AG20443 (cell line): Measurements from ENCODE around the gene ITGB4.

ENCODE experiments used
- DNase-seq: peaks from one replicate; pipeline ENCODE4 v3.0.0; 2012; ENCODE audit warnings: low spot score, mixed read lengths

Gene ITGB4

DNA sequence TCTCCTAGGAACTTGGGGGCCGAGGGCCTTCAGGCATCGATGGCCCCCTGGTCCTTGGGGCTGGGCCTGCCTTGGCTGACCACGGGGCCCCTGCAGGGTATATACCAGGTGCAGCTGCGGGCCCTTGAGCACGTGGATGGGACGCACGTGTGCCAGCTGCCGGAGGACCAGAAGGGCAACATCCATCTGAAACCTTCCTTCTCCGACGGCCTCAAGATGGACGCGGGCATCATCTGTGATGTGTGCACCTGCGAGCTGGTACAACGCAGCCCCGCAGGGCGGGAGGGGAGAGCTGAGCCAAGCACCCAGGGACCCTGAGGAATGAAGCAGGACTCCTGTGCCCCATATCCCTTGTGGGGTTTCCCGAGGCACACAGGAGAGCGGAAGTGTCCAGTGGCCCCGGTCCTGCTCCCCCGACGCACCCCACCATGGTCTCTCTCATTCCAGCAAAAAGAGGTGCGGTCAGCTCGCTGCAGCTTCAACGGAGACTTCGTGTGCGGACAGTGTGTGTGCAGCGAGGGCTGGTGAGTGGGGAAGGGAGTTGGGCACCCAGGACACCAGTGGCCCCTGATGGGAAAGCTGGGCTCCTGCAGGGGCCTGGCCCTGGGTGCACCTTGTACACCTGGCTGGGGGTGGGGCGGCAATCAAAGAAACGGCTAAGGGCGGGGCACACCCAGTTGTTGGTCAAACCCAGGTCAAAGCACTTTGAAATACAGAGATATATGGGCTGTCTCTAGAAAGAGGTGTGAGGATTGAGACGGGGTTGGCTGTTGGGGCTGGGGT lies 10.6 kb downstream of the ITGB4 start:
- no peak for DNase-seq

DNA sequence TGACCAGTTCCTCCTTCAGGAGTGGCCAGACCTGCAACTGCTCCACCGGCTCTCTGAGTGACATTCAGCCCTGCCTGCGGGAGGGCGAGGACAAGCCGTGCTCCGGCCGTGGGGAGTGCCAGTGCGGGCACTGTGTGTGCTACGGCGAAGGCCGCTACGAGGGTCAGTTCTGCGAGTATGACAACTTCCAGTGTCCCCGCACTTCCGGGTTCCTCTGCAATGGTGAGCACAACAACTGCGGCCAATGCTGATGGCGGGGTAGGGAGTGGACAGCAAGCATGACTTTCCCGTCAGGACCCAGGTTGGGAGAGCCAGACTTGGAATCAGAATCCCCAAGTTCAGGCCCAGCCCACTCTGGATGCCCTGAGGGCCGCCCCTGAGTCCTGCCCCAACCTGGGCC lies 12.2 kb downstream of the ITGB4 start:
- DNase-seq: no peak

DNA sequence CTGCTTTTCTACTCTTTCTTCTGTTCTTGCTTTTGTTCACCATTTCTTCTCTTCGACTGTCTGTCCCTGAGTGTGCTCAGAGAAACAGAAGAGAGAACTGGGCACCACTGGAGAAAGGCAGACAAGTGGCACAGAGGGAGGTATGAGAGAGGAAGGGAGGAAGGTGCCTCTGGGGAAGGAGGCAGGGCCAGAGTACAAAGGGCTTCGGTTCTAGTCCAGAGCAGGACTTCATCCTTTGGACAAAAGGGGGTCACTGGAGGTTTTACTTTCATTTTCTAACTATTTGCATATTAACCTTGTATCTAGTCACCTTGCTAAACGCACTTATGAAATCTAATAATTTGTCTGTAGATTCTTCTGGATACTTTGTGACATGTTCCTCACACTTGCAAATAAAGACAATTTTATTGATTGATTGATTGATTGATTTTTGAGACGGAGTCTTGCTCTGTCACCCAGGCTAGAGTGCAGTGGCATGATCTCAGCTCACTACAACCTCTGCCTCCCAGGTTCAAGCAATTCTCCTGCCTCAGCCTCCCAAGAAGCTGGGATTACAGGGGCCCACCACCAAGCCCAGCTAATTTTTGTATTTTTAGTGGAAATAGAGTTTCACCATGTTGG lies 13.5 kb downstream of the ITGB4 start:
- no peak for DNase-seq

DNA sequence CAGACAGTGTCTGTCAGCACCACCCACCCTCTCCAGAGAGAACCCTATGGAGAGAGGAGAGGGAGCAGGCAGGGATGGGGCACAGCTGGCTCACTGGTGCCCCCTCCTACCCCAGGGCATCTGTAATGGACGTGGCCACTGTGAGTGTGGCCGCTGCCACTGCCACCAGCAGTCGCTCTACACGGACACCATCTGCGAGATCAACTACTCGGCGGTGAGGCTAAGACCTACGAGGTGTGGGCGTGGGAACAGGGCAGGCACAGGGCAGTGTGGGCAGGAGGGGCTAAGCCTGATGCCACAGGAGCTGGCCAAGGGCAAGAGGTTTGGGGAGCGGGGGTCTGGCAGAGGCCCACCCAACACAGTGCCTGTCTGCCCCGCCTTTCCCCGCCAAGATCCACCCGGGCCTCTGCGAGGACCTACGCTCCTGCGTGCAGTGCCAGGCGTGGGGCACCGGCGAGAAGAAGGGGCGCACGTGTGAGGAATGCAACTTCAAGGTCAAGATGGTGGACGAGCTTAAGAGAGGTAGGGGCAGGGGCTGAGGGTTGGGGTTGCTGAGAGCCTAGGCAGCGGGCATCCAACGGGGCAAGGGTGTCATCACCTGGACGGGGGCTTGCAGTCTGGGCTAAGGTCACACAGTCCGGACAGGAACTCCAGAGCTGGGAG lies 15.0 kb downstream of the ITGB4 start:
- DNase-seq: no peak

DNA sequence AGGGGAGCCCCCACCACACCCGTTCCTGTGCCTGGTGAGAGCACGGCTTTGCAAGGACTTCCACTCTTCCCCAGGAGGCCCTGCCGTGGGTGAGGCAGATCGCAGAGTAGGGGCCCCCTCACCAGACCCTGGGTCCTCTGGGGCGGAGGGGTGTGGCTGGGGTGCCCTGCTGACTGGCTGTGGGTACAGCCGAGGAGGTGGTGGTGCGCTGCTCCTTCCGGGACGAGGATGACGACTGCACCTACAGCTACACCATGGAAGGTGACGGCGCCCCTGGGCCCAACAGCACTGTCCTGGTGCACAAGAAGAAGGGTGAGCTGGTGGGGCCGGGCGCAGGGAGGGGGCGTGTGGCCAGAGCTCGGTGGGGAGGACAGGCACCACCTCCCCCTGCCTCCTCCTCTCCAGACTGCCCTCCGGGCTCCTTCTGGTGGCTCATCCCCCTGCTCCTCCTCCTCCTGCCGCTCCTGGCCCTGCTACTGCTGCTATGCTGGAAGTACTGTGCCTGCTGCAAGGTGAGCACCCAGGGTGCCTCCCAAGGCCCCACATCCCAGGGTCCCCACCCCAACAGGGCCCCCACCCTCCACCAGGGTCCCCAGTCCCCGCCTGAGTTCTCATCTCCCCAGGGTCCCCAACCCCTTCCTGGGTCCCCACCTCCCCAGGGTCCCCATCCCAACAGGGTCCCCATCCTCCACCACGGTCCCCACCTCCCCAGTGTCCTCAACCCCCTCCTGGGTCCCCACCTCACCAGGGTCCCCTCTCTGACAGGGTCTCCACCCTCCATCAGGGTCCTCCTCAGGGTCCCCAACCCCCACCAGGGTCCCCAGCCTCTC lies 16.1 kb downstream of the ITGB4 start:
- no peak for DNase-seq

DNA sequence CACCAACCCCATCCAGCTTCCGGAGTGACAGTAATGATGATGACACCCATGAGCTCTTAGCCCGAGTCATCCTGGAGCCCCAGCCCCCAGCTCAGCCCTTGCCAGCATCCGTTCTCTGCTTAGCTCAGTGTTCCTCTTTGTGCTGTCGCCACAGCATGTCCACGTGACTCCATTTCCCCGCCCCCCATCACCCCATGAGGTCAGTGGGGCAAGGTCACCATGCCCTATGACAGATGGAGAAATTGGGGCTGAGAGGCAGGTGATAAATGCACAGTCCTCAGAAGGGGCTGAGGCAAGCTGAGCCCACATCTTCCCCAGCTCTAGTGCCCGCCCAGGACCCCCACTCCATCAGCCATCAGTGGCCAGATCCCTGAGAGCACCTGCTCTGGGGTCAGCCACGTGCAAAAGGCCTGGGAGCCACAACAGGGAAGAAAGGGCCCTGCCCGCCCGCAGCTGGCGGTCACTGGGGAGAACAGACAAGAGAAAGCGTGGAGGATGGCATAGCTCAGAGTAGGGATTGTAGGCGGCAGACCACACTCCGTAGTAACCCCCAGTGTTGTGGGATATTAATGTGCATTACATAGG lies 17.1 kb downstream of the ITGB4 start:
- DNase-seq: peak; percentile 67

DNA sequence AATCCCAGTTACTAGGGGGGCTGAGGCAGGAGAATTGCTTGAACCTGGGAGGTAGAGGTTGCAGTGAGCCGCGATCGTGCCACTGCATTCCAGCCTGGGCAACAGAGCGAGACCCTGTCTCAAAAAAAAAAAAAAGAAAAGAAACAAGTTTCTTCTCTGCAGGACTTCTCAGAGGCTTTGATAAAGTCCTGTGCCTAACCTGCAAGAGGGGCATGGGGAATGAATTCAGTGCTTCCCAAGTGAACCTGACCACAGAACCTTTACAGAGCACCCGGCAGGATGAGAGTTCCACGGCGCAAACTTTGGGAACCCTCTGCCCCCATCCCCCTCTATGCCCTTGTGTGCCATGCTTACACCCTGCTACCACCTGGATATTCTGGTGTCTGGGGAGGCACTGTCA lies 17.9 kb downstream of the ITGB4 start:
- no peak for DNase-seq

DNA sequence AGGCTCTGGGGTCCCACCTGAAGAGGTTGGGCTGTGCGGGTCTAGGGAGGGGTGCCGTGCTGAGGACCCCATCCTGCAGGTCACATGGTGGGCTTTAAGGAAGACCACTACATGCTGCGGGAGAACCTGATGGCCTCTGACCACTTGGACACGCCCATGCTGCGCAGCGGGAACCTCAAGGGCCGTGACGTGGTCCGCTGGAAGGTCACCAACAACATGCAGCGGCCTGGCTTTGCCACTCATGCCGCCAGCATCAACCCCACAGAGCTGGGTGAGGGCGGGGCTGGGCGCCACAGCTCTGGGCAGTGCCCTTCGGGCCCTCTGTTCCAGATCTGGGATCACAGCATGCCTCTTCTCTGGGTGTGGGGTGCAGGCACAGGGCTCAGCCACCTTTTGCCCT lies 18.5 kb downstream of the ITGB4 start:
- DNase-seq: no peak

DNA sequence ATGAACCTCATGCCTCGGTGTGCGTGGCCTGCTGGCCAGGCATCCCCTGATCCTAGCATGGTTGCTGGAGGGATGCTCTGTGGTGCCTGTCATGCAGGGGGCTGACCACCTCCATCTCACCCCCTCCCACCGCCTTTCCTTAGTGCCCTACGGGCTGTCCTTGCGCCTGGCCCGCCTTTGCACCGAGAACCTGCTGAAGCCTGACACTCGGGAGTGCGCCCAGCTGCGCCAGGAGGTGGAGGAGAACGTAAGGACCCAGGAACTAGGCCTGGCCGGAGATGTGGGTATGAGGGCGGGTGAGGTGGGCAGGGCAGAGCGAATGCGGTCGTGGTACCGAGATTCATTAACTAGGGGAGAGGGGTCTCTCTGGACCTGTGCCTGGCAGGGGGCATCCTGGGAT lies 19.0 kb downstream of the ITGB4 start:
- DNase-seq: no peak

DNA sequence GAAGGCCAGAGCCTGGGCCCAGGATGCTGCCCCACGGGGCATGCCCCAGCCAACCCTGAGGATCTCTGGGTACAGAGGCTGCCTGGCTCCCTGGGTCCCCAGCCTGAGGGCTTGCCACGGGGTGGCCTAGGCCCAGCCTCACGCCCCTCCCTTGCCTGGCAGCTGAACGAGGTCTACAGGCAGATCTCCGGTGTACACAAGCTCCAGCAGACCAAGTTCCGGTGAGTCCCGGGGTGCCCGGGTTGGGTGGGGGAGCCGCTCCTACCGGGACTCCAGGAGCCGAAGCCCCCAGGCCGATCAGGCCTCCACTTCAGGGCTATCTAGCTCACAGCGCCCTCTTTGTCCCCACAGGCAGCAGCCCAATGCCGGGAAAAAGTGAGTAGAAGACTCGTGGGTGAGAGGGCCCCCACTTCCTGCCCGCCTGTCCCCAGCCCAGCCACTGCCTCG lies 19.4 kb downstream of the ITGB4 start:
- no peak for DNase-seq

DNA sequence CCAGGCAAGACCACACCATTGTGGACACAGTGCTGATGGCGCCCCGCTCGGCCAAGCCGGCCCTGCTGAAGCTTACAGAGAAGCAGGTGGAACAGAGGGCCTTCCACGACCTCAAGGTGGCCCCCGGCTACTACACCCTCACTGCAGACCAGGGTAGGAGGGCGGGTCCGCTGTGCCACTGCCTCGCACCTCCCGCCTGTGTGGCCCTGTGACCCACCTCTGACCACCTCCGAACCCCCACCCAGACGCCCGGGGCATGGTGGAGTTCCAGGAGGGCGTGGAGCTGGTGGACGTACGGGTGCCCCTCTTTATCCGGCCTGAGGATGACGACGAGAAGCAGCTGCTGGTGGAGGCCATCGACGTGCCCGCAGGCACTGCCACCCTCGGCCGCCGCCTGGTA lies 21.1 kb downstream of the ITGB4 start:
- DNase-seq: no peak

DNA sequence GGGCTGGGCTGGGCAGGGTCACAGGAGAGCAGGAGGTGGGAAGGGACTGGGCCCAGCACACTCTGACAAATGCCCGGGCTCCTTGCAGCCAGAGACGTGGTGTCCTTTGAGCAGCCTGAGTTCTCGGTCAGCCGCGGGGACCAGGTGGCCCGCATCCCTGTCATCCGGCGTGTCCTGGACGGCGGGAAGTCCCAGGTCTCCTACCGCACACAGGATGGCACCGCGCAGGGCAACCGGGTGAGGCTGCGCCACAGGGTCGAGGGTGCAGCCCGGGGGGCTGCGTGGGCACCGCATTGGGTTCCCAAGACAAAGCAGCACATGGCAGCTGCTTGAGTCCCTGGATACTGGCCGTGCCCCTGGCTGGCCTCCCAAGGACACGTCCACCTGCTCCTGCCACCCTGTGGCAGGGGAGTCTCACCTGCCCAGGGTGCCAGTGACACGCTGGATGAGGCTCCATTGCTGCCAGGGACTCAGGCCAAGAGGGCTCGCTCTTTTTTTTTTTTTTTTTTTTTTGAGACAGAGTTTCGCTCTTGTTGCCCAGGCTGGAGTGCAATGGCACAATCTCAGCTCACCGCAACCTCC lies 22.5 kb downstream of the ITGB4 start:
- no peak for DNase-seq

DNA sequence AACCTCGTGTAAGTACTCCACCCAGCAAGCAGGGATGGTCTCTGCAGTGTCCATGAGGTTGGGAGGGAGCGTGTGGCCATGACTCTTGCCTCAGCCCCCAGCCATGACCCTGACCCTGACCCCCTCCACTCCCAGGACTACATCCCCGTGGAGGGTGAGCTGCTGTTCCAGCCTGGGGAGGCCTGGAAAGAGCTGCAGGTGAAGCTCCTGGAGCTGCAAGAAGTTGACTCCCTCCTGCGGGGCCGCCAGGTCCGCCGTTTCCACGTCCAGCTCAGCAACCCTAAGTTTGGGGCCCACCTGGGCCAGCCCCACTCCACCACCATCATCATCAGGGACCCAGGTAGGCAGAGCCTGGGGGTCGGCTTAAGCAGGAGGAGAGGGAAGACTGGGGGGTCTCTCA lies 27.4 kb downstream of the ITGB4 start:
- DNase-seq: no peak

DNA sequence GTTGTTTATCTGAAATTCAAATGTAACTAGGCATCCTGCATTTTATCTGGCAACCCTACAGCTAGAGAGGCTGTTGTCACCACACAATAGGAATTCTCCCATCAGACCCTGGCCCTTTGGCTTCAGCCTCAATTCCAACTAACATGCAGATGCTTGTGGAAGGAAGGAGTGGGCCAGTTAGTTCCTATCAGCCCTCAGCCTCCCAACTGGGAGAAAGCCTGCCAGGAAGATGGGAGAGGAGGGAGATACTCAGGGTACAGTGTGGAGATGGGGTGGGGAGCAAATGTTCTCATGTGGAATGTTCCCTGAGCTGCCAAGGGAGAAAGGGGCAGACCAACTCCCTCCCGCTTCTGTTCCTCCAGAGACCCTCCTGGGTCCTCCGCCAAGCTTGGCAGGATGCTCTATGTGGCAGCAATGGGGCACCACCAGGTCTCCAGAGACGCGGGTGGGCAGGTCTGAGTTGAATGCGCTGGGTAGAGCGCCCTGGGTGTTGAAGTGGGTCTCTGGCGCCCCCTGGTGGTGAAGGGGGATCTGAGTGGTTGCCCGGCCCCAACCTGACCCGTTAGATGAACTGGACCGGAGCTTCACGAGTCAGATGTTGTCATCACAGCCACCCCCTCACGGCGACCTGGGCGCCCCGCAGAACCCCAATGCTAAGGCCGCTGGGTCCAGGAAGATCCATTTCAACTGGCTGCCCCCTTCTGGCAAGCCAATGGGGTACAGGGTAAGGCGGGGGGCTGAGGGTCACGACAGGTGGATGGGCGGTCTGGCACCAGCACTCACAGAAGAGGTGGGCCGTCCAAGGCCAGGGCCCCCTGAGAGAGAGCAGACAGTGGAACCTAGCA lies 28.5 kb downstream of the ITGB4 start:
- peak; percentile 90 for DNase-seq

DNA sequence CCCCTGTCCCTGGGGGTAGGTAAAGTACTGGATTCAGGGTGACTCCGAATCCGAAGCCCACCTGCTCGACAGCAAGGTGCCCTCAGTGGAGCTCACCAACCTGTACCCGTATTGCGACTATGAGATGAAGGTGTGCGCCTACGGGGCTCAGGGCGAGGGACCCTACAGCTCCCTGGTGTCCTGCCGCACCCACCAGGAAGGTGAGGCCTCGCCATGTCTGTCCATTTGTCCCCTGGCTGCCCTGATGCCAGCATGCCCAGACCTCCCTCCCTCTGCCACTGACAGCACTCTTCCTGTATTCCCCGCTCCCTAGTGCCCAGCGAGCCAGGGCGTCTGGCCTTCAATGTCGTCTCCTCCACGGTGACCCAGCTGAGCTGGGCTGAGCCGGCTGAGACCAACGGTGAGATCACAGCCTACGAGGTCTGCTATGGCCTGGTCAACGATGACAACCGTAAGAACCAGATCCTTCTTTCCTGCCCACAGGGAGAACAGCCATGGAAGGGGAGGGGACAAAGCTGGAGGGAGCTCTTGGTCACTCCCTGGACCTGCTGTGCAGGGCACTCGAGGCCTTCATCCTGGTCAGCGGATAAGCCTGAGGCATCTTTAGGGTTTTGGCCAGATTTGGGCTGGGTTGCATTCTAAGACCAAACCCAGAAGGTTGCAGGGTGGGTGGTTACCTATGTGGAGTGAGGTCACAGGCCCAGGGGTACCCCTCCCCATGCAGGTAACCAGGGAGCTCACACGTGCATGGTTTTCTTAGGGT lies 29.6 kb downstream of the ITGB4 start:
- no peak for DNase-seq

DNA sequence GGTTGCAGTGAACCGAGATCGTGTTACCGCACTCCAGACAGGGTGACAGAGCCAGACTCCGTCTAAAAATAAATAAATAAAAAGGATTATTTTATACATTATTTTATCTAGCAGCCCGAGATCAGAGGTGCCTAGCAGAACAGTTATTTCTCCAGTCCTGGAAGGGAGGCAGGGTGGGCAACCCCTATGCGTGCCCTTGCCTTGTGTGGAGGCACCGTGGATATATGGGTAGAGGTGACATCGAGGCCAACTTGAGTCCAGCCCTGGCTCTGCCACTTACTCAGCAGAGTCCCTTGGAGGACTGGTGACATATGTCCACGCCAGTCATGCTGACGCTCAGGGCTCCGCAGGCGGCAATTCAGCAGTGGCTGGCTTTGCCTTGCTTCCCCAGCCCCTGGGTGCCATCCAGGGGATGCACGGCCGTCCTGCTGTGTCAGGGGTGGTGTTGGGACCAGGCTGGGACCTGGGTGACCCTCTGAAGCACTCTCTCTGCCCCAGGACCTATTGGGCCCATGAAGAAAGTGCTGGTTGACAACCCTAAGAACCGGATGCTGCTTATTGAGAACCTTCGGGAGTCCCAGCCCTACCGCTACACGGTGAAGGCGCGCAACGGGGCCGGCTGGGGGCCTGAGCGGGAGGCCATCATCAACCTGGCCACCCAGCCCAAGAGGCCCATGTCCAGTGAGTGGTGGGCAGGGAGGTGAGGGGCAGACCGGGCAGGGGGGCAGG lies 30.6 kb downstream of the ITGB4 start:
- DNase-seq: no peak

DNA sequence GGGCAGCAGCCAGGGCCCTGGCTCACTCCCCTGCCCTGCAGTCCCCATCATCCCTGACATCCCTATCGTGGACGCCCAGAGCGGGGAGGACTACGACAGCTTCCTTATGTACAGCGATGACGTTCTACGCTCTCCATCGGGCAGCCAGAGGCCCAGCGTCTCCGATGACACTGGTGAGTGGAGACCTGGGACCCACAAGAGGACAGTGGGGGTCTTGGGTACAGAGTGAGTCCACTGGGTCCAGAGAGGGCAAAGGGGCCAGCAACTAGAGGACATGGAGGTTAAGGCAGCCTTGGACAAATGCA lies 31.1 kb downstream of the ITGB4 start:
- no peak for DNase-seq

DNA sequence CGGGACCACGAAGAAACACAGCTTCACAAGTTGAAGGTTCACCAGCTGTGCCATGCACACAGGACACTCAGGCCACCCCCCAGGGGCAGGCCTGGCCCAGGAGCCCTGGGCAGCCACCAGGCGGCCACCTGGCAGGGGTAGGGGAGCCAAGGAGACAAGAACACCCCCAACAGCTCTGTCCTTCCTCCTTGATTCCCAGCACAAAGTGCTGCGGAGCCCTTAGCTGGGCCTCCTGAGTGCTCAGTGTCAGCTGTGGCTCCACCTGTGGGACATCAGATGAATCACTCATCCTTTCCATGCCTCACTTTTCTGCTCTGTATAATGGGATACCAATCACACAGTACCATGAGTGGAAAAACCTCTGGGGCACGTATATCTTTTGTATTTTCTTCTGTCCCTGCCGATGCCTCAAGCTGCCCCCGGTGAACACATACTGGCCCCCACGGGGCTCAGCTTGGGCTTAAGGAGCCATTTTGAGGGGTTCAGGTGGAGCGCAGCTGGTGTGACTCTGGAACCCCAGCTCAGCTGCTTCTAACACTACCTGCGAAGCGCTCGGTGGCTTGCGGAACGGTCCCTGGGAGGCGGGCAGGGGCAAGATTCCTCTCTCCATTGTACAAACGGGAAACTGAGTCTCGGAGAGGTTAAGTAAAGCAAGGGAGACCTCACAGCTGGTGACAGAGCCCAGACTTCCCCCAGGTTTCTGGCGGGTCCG lies 31.7 kb downstream of the ITGB4 start:
- DNase-seq: no peak
